HG03280 (cell line): ENCODE measurements around the gene RXRB.

Experiments
- ATAC-seq: cut with Tn5 transposase; IDR thresholded peaks from one replicate; pipeline ENCODE4 v1.9.1; 2021; ENCODE audit warnings: mild to moderate bottlenecking, moderate library complexity; ENCODE audit not compliant: unreplicated experiment

RXRB gene

GRCh38 chr6:33177552-33178446 lies 22.7 kb downstream of the RXRB start:
- ATAC-seq = no peak

GRCh38 chr6:33176906-33177305 lies 23.6 kb downstream of the RXRB start:
- no peak for ATAC-seq

- ATAC-seq = no peak
Measured at GRCh38 chr6:33175436-33176069, 24.9 kb downstream of the RXRB start.

- no peak for ATAC-seq
Measured at GRCh38 chr6:33174784-33175183, 25.7 kb downstream of the RXRB start.

GRCh38 chr6:33173535-33174180 lies 26.8 kb downstream of the RXRB start:
- no peak for ATAC-seq

- no peak for ATAC-seq
Measured at GRCh38 chr6:33172688-33173534, 27.6 kb downstream of the RXRB start.

GRCh38 chr6:33171880-33172687 lies 28.4 kb downstream of the RXRB start:
- ATAC-seq = no peak

- no peak for ATAC-seq
Measured at GRCh38 chr6:33171016-33171879, 29.2 kb downstream of the RXRB start.

- no peak for ATAC-seq
Measured at GRCh38 chr6:33170176-33171015, 30.1 kb downstream of the RXRB start.

GRCh38 chr6:33169291-33170175 lies 30.9 kb downstream of the RXRB start:
- no peak for ATAC-seq

- ATAC-seq = no peak
Measured at GRCh38 chr6:33168639-33169038, 31.8 kb downstream of the RXRB start.

- no peak for ATAC-seq
Measured at GRCh38 chr6:33168284-33168601, 32.2 kb downstream of the RXRB start.

- ATAC-seq = no peak
Measured at GRCh38 chr6:33167374-33168283, 32.8 kb downstream of the RXRB start.

- ATAC-seq = no peak
Measured at GRCh38 chr6:33166811-33167210, 33.7 kb downstream of the RXRB start.

GRCh38 chr6:33166363-33166762 lies 34.1 kb downstream of the RXRB start:
- no peak for ATAC-seq

GRCh38 chr6:33165581-33166258 lies 34.7 kb downstream of the RXRB start:
- ATAC-seq = no peak
